Stomach (tissue), 4 donors: ENCODE measurements around the gene TRABD2B.

ENCODE experiments used
- POLR2A ChIP-seq, 4 donors: fragments of 450-650 bp; IDR thresholded peaks; one replicate each; pipeline ENCODE4 v1.6.1; 2016; ENCODE audit warnings: antibody characterized with exemption in 4 of 4, control low read depth in 2 of 4, mild to moderate bottlenecking in 1 of 4, moderate library complexity in 1 of 4
- TF ChIP-seq, protein P1 (sequence below), 7 experiments: fragments of 450-650 bp in 4 of 7; fragments of 200-600 bp in 3 of 7; sonication (generic) in 3 of 7; IDR thresholded peaks; one replicate each; pipeline ENCODE4 v1.5.1; 2016 to 2019; ENCODE audit warnings: antibody characterized with exemption in 7 of 7, control low read depth in 2 of 7, mild to moderate bottlenecking in 1 of 7

DNA sequence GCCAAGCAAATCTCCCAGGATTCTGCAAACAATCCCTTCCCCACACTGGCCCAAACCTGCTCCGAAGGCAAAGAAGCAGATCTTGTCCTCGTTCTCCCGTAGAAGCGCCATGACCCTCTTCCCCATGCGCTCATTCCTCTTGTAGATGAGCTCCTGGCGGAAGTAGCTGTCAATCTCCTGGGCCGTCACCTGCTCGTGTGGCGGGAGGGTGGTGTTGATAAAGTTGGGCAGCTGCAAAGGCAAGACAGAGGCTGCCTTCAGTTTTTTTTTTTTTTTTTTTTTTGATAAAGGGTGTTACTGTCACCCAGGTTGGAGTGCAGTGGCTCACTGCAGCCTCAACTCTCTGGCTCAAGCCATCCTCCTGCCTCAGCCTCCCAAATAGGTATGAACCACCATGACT lies 202.7 kb downstream of the TRABD2B start:
- TF ChIP-seq, protein P1, sequence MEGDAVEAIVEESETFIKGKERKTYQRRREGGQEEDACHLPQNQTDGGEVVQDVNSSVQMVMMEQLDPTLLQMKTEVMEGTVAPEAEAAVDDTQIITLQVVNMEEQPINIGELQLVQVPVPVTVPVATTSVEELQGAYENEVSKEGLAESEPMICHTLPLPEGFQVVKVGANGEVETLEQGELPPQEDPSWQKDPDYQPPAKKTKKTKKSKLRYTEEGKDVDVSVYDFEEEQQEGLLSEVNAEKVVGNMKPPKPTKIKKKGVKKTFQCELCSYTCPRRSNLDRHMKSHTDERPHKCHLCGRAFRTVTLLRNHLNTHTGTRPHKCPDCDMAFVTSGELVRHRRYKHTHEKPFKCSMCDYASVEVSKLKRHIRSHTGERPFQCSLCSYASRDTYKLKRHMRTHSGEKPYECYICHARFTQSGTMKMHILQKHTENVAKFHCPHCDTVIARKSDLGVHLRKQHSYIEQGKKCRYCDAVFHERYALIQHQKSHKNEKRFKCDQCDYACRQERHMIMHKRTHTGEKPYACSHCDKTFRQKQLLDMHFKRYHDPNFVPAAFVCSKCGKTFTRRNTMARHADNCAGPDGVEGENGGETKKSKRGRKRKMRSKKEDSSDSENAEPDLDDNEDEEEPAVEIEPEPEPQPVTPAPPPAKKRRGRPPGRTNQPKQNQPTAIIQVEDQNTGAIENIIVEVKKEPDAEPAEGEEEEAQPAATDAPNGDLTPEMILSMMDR (IDR thresholded peaks at IDR 0.05), result no peak
- TF ChIP-seq POLR2A (IDR thresholded peaks at IDR 0.05), result no peak
